ENCODE results near the gene GRID1.

Gene GRID1

DNA sequence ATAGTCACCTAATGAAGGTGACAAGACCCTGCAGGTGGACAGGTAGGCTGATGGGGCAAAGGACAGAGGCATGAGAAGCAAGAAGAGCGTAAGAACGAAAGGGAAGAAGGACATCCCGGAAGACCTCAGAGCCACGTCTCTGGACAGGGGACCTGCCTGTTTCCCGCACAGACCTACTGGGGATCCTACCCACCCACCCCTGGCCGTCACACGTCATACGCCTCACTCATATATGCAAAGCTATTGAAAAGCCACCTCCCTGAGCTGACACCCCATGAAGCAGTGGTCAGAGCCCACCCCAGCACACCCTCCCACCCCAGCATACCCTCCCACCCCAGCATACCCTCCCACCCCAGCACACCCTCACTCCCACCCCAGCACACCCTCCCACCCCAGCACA is 140.6 kb downstream of the GRID1 start:
- DNase-seq (ENCODE audit: low read depth): no peak
- H3K4me3 ChIP-seq (ENCODE audit: low read length): no peak overlapping the region
- no peak for TF ChIP-seq CTCF (IDR thresholded peaks at IDR 0.05; ENCODE audit: insufficient read depth, low read depth, low read length, missing control alignments)

- TF ChIP-seq CTCF (IDR thresholded peaks at IDR 0.05; ENCODE audit: insufficient read depth, low read depth, low read length, missing control alignments): no peak
- DNase-seq (ENCODE audit: low read depth): peak; percentile 19
- no peak overlapping the region for H3K4me3 ChIP-seq (ENCODE audit: low read length)
These were observed 141.4 kb downstream of the GRID1 start for GRCh38 chr10:86225103-86225782.

- TF ChIP-seq CTCF (IDR thresholded peaks at IDR 0.05; ENCODE audit: insufficient read depth, low read depth, low read length, missing control alignments): no peak
- H3K4me3 ChIP-seq (ENCODE audit: low read length): no peak overlapping the region
- no peak for DNase-seq (ENCODE audit: low read depth)
These were observed 142.1 kb downstream of the GRID1 start for GRCh38 chr10:86224354-86225102.

DNA sequence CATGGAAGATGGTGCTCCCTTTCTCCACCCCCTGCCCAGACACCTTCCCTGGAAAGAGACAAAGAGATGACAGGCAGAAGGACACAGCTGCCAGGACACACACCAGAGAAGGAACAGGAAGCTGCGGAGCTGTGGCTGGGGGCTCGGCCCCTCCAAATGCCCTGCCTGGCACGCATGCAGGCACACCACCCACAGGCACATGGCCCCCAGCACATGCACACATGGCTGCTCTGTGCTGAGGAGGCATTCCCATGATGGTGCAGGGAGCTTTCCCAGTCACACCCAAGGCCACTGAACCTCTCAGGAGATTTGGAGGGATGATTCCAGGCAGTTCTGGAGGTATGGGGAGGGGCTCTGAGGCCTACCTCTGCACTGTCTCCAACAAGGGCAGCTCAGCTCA is 143.3 kb downstream of the GRID1 start:
- no peak for DNase-seq (ENCODE audit: low read depth)
- H3K4me3 ChIP-seq (ENCODE audit: low read length): no peak overlapping the region
- TF ChIP-seq CTCF (IDR thresholded peaks at IDR 0.05; ENCODE audit: insufficient read depth, low read depth, low read length, missing control alignments): no peak

GRCh38 chr10:86222687-86223086 is 143.9 kb downstream of the GRID1 start:
- H3K4me3 ChIP-seq (ENCODE audit: low read length): no peak overlapping the region
- TF ChIP-seq CTCF (IDR thresholded peaks at IDR 0.05; ENCODE audit: insufficient read depth, low read depth, low read length, missing control alignments): no peak

DNA sequence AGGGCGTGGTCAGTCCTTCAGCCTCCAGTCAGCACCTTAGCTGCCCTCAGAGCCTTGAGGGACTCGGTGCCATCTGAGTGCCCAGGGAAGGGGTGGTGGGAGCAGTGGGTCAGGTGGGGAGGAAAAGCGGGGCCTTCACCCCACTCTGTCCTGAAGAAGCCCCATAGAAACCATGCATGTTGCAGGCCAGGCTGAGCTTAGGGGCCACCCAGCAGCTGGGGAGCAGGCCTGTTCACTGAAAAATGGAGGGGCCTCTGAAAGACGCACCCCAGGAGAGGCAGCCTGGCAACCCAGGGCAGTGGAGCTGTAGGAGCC is 144.3 kb downstream of the GRID1 start:
- no peak for DNase-seq (ENCODE audit: low read depth)
- H3K4me3 ChIP-seq (ENCODE audit: low read length): no peak overlapping the region
- TF ChIP-seq CTCF (IDR thresholded peaks at IDR 0.05; ENCODE audit: insufficient read depth, low read depth, low read length, missing control alignments): no peak

More at GRCh38 chr10:86222687-86223086, 143.9 kb downstream of the GRID1 start:
- DNase-seq (ENCODE audit: low read depth): no peak
